Transverse colon (tissue), 4 donors: ENCODE results near the gene PTGFRN. TPM values are rescaled to one million over a fixed set of nuclear protein-coding genes. Genes with fewer than 3 reads are reported as not detected.
"Not testable (repeated sequence)": the region's sequence is repeated elsewhere in the genome, so short reads cannot be mapped to it uniquely, and the experiment has no call there.

Experiments used
- DNase-seq: peaks from one replicate; pipeline ENCODE4 v3.0.0-alpha.2; 2019
- H3K27ac ChIP-seq, 4 donors: fragments of 200-600 bp; sonication (generic); 2 replicates each; pipeline ENCODE4 v1.5.1; 2016 to 2018; ENCODE audit warnings: inconsistent platforms in 4 of 4
- H3K27me3 ChIP-seq: fragments of 200-600 bp; sonication (generic); 2 replicates; pipeline ENCODE4 v1.5.1; 2017; ENCODE audit warnings: inconsistent platforms
- H3K36me3 ChIP-seq, 4 donors: fragments of 200-600 bp; sonication (generic); 2 replicates each; pipeline ENCODE4 v1.5.1; 2017 to 2019; ENCODE audit warnings: inconsistent platforms in 4 of 4
- H3K4me1 ChIP-seq, 4 donors: fragments of 200-600 bp; sonication (generic); 2 replicates each; pipeline ENCODE4 v1.5.1; 2017 to 2020; ENCODE audit warnings: inconsistent platforms in 4 of 4
- H3K4me3 ChIP-seq, 4 donors: fragments of 200-600 bp; sonication (generic); 1 replicate in 1 of 4; 2 replicates in 3 of 4; pipeline versions ENCODE4 v1.5.1 to v1.6.1; 2017 to 2019; ENCODE audit warnings: inconsistent platforms in 4 of 4
- H3K9me3 ChIP-seq, 2 donors: fragments of 200-600 bp; sonication (generic); 2 replicates each; pipeline ENCODE4 v1.5.1; 2017 to 2019; ENCODE audit warnings: inconsistent platforms in 2 of 2
- EP300 ChIP-seq: sonication (generic); formaldehyde crosslinking; IDR thresholded peaks from one replicate; pipeline ENCODE4 v1.6.1; 2017; ENCODE audit warnings: antibody characterized with exemption, low read depth
- POLR2A ChIP-seq: fragments of 450-650 bp; IDR thresholded peaks from one replicate; pipeline ENCODE4 v1.6.1; 2016; ENCODE audit warnings: antibody characterized with exemption, mild to moderate bottlenecking, moderate library complexity
- POLR2AphosphoS5 ChIP-seq, 3 donors: sonication (generic); formaldehyde crosslinking; IDR thresholded peaks; one replicate each; pipeline ENCODE4 v1.6.1; 2016; ENCODE audit warnings: antibody characterized with exemption in 3 of 3
- WGBS, 2 donors: methylation state at CpG; one replicate each; pipeline ENCODE4 v1.1.5; 2018; ENCODE audit warnings: low coverage in 1 of 2; 5-methylcytosine and 5-hydroxymethylcytosine counted together
- in situ Hi-C, 4 donors: fragments of 200-750 bp; cut with MboI; loops; one replicate each; pipeline versions ENCODE4 v1.15.0 to v1.15.1; 2017; ENCODE audit warnings: low sequenced_read_pairs in 3 of 4, low pct_ligation_motif_present in 1 of 4, low pct_unique_long_range_greater_than_20kb in 1 of 4
- intact Hi-C: fragments of 100-400 bp; cut with DNase I; formaldehyde crosslinking; loops from one replicate; pipeline ENCODE4 v1.15.1; 2023; ENCODE audit warnings: low total_unique reads
- total RNA-seq, 4 donors: library from RNA; depleted of rRNA; stranded (reverse); fragments of >200 nt; gene quantifications; one replicate each; pipeline ENCODE4 v1.1.0, GENCODE V29; 2016
- TF ChIP-seq, protein P1 (sequence below), 5 experiments: fragments of 200-600 bp in 3 of 5; fragments of 450-650 bp in 2 of 5; sonication (generic) in 3 of 5; IDR thresholded peaks; 1 replicate in 2 of 5; 2 replicates in 3 of 5; pipeline ENCODE4 v1.5.1; 2016 to 2017; ENCODE audit warnings: antibody characterized with exemption in 5 of 5, inconsistent platforms in 3 of 5, mild to moderate bottlenecking in 2 of 5, moderate library complexity in 1 of 5

Gene PTGFRN
- total RNA-seq, result 10 to 100 TPM; 39.6 to 98.9 (median 73.9) TPM

- H3K4me3 ChIP-seq, result peak within 1 kb of the TSS; percentile 63 to 89 (median 75)
- no peaks in the 10 kb centered on the region for H3K36me3 ChIP-seq
- peaks cover 7 to 37% (median 29%) of the 10 kb centered on the region in 4 donors for H3K4me1 ChIP-seq
- DNase-seq, result peak; percentile 73
- intact Hi-C loops (loop anchor here (5.0 kb wide), 1 partner anchor 43 kb away; no protein-coding TSS in a partner anchor), in situ Hi-C loops (no loop called here)
- WGBS, 2 donors, result 0 to 9% methylated on average over 5 to 68 of the region's 86 CpGs
- TF ChIP-seq POLR2A, result peak; percentile 69
- no peak for TF ChIP-seq EP300
- TF ChIP-seq, protein P1, sequence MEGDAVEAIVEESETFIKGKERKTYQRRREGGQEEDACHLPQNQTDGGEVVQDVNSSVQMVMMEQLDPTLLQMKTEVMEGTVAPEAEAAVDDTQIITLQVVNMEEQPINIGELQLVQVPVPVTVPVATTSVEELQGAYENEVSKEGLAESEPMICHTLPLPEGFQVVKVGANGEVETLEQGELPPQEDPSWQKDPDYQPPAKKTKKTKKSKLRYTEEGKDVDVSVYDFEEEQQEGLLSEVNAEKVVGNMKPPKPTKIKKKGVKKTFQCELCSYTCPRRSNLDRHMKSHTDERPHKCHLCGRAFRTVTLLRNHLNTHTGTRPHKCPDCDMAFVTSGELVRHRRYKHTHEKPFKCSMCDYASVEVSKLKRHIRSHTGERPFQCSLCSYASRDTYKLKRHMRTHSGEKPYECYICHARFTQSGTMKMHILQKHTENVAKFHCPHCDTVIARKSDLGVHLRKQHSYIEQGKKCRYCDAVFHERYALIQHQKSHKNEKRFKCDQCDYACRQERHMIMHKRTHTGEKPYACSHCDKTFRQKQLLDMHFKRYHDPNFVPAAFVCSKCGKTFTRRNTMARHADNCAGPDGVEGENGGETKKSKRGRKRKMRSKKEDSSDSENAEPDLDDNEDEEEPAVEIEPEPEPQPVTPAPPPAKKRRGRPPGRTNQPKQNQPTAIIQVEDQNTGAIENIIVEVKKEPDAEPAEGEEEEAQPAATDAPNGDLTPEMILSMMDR (IDR thresholded peaks at IDR 0.05), result no peak
- TF ChIP-seq POLR2AphosphoS5 (IDR thresholded peaks at IDR 0.05), result peak; percentile 45 to 69 (median 62)
- no peaks in the 10 kb centered on the region for H3K27me3 ChIP-seq
- peak within 1 kb of the TSS; percentile 83 to 94 (median 92) for H3K27ac ChIP-seq
- H3K9me3 ChIP-seq, result no peaks in the 10 kb centered on the region
Observed at GRCh38 chr1:116909512-116910378, at the start of gene PTGFRN. Gene PTGFRN, plus strand, starts transcription at chr1:116909916. Its CDS starts 288 bp downstream, at chr1:116910204.

DNA sequence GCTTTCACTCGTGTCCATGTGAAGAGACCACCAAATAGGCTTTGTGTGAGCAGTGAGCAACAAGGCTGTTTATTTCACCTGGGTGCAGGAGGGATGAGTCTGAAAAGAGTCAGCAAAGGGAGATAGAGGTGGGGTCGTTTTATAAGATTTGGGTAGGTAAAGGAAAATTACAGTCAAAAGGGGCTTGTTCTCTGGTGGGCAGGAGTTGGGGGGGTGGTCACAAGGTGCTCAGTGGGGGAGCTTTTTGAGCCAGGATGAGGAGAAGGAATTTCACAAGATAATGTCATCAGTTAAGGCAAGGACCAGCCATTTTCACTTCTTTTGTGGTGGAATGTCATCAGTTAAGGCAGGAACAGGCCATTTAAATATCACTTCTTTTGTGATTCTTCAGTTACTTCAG, 49.5 kb upstream of the PTGFRN start:
- H3K9me3 ChIP-seq, intact Hi-C loops, H3K27ac ChIP-seq, H3K4me3 ChIP-seq, in situ Hi-C loops, H3K27me3 ChIP-seq, DNase-seq, H3K36me3 ChIP-seq: not testable (repeated sequence)
- 74 to 88% methylated on average over 2 of the region's 2 CpGs for WGBS, 2 donors
- H3K4me1 ChIP-seq, result peaks cover 4 to 11% (median 7%) of the 10 kb centered on the region in 4 donors

DNA sequence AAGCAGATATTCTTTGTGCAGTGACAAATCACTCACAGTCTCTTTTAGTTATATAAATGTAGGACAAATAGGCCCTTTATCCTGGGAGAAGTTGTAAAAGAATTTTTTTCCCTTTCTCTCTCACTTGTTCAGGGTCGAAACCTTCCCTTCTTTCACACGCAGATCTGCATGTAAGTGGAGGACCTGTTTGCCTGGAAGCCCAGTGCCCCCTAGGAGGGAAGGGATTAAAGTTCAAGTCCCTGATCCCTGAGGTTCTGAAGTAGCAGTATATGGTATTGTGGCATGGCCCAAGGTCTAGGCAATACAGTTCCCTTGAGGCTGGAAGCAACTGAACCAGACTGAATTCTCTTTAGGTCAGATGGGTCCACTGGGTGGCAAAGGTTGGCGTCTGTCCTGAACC, 48.6 kb upstream of the PTGFRN start:
- DNase-seq, result no peak
- H3K36me3 ChIP-seq, result no peaks in the 10 kb centered on the region
- in situ Hi-C loops (no loop called here), intact Hi-C loops (no loop called here)
- no peak overlapping the region for H3K27ac ChIP-seq
- peaks cover 0 to 4% of the 10 kb centered on the region in 2 donors for H3K9me3 ChIP-seq
- no peak overlapping the region for H3K4me3 ChIP-seq
- H3K4me1 ChIP-seq, result peaks cover 0 to 2% (median 0%) of the 10 kb centered on the region in 4 donors
- TF ChIP-seq, protein P1 (IDR thresholded peaks at IDR 0.05), result no peak
- TF ChIP-seq POLR2A (no peak), EP300 (no peak), POLR2AphosphoS5 (IDR thresholded peaks at IDR 0.05) (no peak)
- no peaks in the 10 kb centered on the region for H3K27me3 ChIP-seq
- WGBS, 2 donors, result 88 to 100% methylated on average over 2 to 3 of the region's 3 CpGs

- in situ Hi-C loops, H3K36me3 ChIP-seq, H3K27ac ChIP-seq, DNase-seq, intact Hi-C loops, H3K9me3 ChIP-seq, H3K4me3 ChIP-seq, H3K4me1 ChIP-seq, H3K27me3 ChIP-seq: not testable (repeated sequence)
- WGBS, 2 donors, result 82% methylated on average over 3 of the region's 3 CpGs; no CpG with 5 or more reads in 1 of the 2 donors
Observed at GRCh38 chr1:116863031-116863430, 46.7 kb upstream of the PTGFRN start.

DNA sequence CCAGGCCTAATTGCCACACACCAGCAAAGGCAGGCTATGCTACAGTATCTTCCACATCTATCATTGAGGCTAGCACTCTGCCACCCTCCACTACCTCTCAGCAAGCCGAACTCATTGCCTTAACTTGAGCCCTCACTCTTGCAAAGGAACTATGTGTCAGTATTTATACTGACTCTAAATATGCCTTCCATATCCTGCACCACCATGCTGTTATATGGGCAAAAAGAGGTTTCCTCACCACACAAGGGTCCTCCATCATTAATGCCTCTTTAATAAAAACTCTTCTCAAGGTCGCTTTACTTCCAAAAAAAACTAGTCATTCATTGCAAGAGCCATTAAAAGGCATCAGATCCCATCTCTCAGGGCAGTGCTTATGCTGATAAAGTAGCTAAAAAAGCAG, 43.2 kb upstream of the PTGFRN start:
- intact Hi-C loops, H3K36me3 ChIP-seq, H3K4me3 ChIP-seq, H3K27ac ChIP-seq, in situ Hi-C loops, H3K4me1 ChIP-seq, H3K9me3 ChIP-seq, H3K27me3 ChIP-seq, DNase-seq: not testable (repeated sequence)
- 83 to 85% methylated on average over 1 to 2 of the region's 2 CpGs for WGBS, 2 donors
